Kidney (tissue), 14 donors: Measurements from ENCODE around the gene MYOG. TPM values are rescaled to one million over a fixed set of nuclear protein-coding genes. Genes with fewer than 3 reads are reported as not detected.

Source experiments
- DNase-seq, 5 donors: peaks; one replicate each; pipeline ENCODE4 v3.0.0-alpha.2; 2013 to 2020
- FAIRE-seq: peaks from 2 replicates; lab custom pipeline; 2012; peaks lifted over from hg19 to GRCh38; lab: Jason Lieb, UNC
- H3K27ac ChIP-seq, 2 donors: one replicate each; pipeline ENCODE4 v1.7.0; 2013; ENCODE audit warnings: low read depth in 2 of 2, low read length in 2 of 2, inconsistent platforms in 1 of 2
- H3K27me3 ChIP-seq: one replicate; pipeline ENCODE4 v1.7.1; 2013; ENCODE audit warnings: low read length, inconsistent platforms; ENCODE audit not compliant: control insufficient read depth, insufficient read depth
- H3K36me3 ChIP-seq, 3 donors: one replicate each; pipeline versions ENCODE4 v1.7.0 to v1.7.1; 2013; ENCODE audit warnings: low read length in 3 of 3, control low read depth in 1 of 3, inconsistent platforms in 1 of 3; ENCODE audit not compliant: insufficient read depth in 3 of 3, control insufficient read depth in 2 of 3
- H3K4me1 ChIP-seq, 3 donors: one replicate each; pipeline versions ENCODE4 v1.7.0 to v1.7.1; 2013; ENCODE audit warnings: low read length in 3 of 3, inconsistent platforms in 1 of 3, low read depth in 1 of 3; ENCODE audit not compliant: control insufficient read depth in 2 of 3, insufficient read depth in 2 of 3
- H3K4me3 ChIP-seq, 3 donors: one replicate each; pipeline versions ENCODE4 v1.7.0 to v1.8.1; 2013; ENCODE audit warnings: low read length in 3 of 3, control low read depth in 1 of 3, inconsistent platforms in 1 of 3
- H3K9ac ChIP-seq, 3 donors: one replicate each; pipeline versions ENCODE4 v1.7.0 to v1.7.1; 2013; ENCODE audit warnings: low read length in 3 of 3, control low read depth in 1 of 3, inconsistent platforms in 1 of 3
- H3K9me3 ChIP-seq, 3 donors: one replicate each; pipeline versions ENCODE4 v1.7.0 to v1.7.1; 2013; ENCODE audit warnings: low read length in 3 of 3, control low read depth in 1 of 3, inconsistent platforms in 1 of 3; ENCODE audit not compliant: control insufficient read depth in 2 of 3, insufficient read depth in 1 of 3
- CTCF ChIP-seq: IDR thresholded peaks from 3 replicates; pipeline ENCODE4 v1.5.1; 2012; ENCODE audit warnings: mild to moderate bottlenecking, moderate library complexity, borderline replicate concordance; ENCODE audit not compliant: insufficient read depth; ENCODE audit errors: extremely low read depth
- intact Hi-C: fragments of 100-400 bp; cut with DNase I; formaldehyde crosslinking; loops from one replicate; pipeline ENCODE4 v1.11.1; 2022
- polyA plus RNA-seq: library from polyadenylated mRNA; stranded (reverse); fragments of 350-450 nt; fragmentation: Illumina TruSeq; extraction: RNeasy Lipid Tissue Mini Kit (QIAGEN cat#74804); gene quantifications from one replicate; pipeline ENCODE4 v1.2.3, GENCODE V29; 2014; ENCODE audit warnings: low read depth, low replicate concordance; ENCODE audit not compliant: insufficient read depth
- total RNA-seq: library from RNA; stranded (reverse); fragmentation: NEBNext Ultra II Directional; extraction: Animal tissue kit (Norgen Biotek cat#: 25700); gene quantifications from one replicate; pipeline ENCODE4 v1.2.1, GENCODE V29; 2021
- donor health status: control.
- donor health status: control.
- donor health status: control.
- donor health status: control.
- donor health status: control.
- donor health status: DM: yes; HTN: yes; CAD: no.
- donor health status: Normal renal cell carcinoma (clear cell type).

MYOG gene
- total and polyA plus RNA-seq, 2 donors from 2014 or later = not detected

GRCh38 chr1:203065986-203066385 is 19.8 kb downstream of the MYOG start:
- intact Hi-C loops = no loop called here
- no peak for TF ChIP-seq CTCF
- Histone ChIP-seq H3K4me1 (peaks cover 0 to 13% (median 5%) of the 10 kb centered on the region in 3 donors), H3K9ac (no peak overlapping the region), H3K9me3 (no peaks in the 10 kb centered on the region), H3K36me3 (no peaks in the 10 kb centered on the region), H3K4me3 (no peak overlapping the region), H3K27me3 (no peaks in the 10 kb centered on the region), H3K27ac (no peak overlapping the region)
- no peak for DNase-seq
- FAIRE-seq = no peak

- H3K27ac ChIP-seq = no peak overlapping the region
- no peak for FAIRE-seq
These were observed 20.6 kb downstream of the MYOG start for GRCh38 chr1:203065191-203065590.

GRCh38 chr1:203063287-203063686 is 22.5 kb downstream of the MYOG start:
- DNase-seq (no peak), FAIRE-seq (no peak)
- Histone ChIP-seq H3K36me3 (no peaks in the 10 kb centered on the region), H3K9ac (no peak overlapping the region), H3K27me3 (no peaks in the 10 kb centered on the region), H3K4me3 (no peak overlapping the region), H3K9me3 (no peaks in the 10 kb centered on the region), H3K4me1 (peaks cover 0 to 8% (median under 1%) of the 10 kb centered on the region in 3 donors), H3K27ac (no peak overlapping the region)
- intact Hi-C loops = no loop called here
- TF ChIP-seq CTCF = no peak

More at GRCh38 chr1:203065191-203065590, 20.6 kb downstream of the MYOG start:
- Histone ChIP-seq H3K4me1 (peaks cover 0 to 13% (median 5%) of the 10 kb centered on the region in 3 donors), H3K4me3 (no peak overlapping the region), H3K27me3 (no peaks in the 10 kb centered on the region), H3K9ac (no peak overlapping the region), H3K36me3 (no peaks in the 10 kb centered on the region), H3K9me3 (no peaks in the 10 kb centered on the region)
- peak in 2 of 5 donors; percentile 24 to 42 for DNase-seq
- no peak for TF ChIP-seq CTCF
- intact Hi-C loops = no loop called here

GRCh38 chr1:203060115-203060514 is 25.7 kb downstream of the MYOG start:
- no peaks in the 10 kb centered on the region for H3K4me1 ChIP-seq
- intact Hi-C loops = no loop called here
- no peaks in the 10 kb centered on the region for H3K36me3 ChIP-seq
- no peaks in the 10 kb centered on the region for H3K27me3 ChIP-seq
- TF ChIP-seq CTCF = no peak
- no peak overlapping the region for H3K4me3 ChIP-seq
- DNase-seq (no peak), FAIRE-seq (no peak)
- no peak overlapping the region for H3K9ac ChIP-seq
- H3K9me3 ChIP-seq = no peaks in the 10 kb centered on the region
- H3K27ac ChIP-seq = no peak overlapping the region
